PFSK-1 (cell line): ENCODE results near the gene SLC6A17.

Source experiments
- POLR2AphosphoS5 ChIP-seq: IDR thresholded peaks from 2 replicates; pipeline ENCODE4 v1.6.1; 2012; ENCODE audit warnings: low read depth, mild to moderate bottlenecking, control low read depth, low read length, moderate library complexity
- SIN3A ChIP-seq: IDR thresholded peaks from 2 replicates; pipeline ENCODE4 v1.6.1; 2012; ENCODE audit warnings: mild to moderate bottlenecking, low read length, moderate library complexity, borderline replicate concordance; ENCODE audit not compliant: insufficient read depth
- TAF1 ChIP-seq: IDR thresholded peaks from 2 replicates; pipeline ENCODE4 v1.6.1; 2012; ENCODE audit warnings: low read length, control low read depth, borderline replicate concordance; ENCODE audit not compliant: insufficient read depth

DNA sequence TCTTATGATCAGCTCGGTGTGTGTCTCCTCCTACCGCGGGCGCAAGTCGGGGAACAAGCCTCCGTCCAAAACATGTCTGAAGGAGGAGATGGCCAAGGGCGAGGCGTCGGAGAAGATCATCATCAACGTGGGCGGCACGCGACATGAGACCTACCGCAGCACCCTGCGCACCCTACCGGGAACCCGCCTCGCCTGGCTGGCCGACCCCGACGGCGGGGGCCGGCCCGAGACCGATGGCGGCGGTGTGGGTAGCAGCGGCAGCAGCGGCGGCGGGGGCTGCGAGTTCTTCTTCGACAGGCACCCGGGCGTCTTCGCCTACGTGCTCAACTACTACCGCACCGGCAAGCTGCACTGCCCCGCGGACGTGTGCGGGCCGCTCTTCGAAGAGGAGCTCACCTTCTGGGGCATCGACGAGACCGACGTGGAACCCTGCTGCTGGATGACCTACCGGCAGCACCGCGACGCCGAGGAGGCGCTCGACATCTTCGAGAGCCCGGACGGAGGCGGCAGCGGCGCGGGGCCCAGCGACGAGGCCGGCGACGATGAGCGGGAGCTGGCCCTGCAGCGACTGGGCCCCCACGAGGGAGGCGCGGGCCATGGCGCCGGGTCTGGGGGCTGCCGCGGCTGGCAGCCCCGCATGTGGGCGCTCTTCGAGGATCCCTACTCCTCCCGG, 61.3 kb downstream of the SLC6A17 start:
- TF ChIP-seq POLR2AphosphoS5 (no peak), TAF1 (no peak), SIN3A (no peak)
